NCI-H774 (cell line): ENCODE results near the gene MAP2K3.
"Not testable (repeated sequence)": the region's sequence is repeated elsewhere in the genome, so short reads cannot be mapped to it uniquely, and the experiment has no call there.

Source experiments
- DNase-seq: peaks from one replicate; lab custom pipeline; 2025; lab: John Stamatoyannopoulos, UW

Gene MAP2K3

DNA sequence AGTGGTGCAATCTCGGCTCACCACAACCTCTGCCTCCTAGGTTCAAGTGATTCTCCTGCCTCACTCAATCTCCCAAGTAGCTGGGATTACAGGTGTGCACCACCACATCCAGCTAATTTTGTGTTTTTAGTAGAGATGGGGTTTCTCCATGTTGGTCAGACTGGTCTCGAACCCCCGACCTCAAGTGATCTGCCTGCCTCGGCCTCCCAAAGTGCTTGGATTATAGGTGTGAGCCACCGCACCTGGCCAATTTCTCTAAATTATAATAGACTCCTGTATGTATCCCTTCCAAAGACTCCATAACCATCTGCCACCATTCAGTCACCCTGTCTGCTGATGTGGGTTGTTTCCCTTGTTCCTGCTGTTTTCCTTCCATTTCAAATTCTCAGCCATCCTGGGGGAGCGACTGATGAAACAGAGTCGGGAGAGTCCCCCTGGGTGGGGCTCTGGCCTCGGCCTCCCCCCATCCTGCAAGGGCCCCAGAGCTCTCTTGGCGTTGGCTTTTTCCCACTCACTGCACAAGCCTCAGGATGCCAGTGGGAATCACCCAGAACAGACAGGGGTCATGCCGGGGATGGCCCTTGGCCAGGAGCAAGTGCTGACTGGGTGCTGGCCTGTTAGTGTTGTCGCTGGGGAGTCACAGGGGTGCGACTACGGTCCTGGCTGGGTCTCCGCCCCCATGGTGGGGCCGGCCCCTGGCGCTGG, 25.7 kb downstream of the MAP2K3 start:
- DNase-seq, result not testable (repeated sequence)

DNA sequence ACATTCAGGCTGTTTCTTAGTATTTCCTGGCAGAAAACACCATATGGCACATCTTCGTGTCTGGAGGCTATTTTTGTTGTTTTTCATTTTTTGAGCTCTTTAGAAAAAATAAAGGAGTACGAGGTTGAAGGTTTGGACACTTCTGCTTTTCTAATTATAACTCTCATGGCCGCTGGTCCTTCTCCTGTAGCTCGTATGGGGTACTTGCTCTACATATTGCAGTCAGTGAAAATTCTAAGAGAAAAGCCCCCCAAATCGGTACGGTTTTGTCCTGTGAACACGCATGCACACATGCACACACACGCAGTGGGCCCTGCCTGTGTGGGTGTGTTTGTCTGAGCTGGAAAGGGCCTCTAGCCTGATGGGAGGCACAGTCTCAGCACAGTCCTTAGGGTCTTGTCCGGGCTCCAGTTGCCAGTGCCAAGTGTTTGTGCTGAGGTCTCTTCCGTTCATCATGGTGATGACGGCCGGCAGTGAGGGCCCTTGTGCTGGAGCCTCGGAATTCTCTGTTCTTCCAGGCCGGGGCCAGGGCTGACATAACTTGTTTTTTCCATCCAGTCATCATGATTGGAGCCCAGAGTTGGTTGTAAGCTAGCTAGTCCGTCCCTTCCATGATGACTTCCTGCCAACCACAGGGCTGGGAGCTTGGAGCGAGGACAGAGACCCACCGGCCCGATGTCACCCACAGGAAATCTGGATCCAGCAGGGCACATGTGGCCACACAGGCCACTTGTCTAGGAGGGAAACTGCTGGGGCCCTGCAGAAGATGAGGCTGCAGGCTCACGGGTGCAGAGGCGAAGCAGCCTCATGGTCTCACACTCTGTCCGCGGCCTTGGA, 26.5 kb downstream of the MAP2K3 start:
- not testable (repeated sequence) for DNase-seq

DNA sequence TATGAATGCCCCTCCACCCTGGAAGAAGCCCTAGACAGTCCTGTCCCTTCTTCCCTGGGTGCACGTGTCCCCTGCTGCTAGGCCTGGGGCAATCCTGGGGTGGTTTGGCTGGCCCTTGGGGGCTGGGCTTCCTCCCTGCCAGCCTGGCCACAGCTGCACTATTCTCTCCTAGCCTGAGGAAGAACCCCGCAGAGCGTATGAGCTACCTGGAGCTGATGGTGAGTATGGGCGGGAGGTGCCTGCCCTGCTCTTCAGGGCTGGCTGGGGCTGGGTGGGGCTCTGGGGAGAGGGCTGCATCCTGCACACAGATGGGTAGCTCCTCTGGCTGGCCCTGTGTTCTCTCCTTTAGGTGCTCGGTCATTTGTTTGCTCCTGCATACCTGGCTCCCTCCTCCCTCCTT, 28.8 kb downstream of the MAP2K3 start:
- DNase-seq, result no peak

DNA sequence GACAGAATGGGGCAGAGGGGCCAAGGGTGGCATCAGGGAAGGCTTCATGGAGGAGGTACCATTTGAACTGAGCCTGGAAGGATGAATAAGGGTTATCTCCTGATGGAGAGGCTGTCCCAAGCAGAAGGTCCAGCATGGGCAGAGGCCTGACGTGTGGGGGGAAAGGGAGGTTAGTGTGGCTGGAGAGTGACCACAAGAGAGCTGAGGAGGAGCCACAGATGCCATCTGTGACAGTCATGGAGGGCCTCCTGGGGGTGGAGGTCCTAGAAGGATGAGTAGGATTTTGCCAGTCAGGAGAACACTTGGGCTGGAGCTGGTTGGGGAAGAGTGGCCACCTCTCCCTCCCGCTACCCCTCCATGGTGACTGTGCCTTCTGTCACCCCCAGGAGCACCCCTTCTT, 29.2 kb downstream of the MAP2K3 start:
- not testable (repeated sequence) for DNase-seq

DNA sequence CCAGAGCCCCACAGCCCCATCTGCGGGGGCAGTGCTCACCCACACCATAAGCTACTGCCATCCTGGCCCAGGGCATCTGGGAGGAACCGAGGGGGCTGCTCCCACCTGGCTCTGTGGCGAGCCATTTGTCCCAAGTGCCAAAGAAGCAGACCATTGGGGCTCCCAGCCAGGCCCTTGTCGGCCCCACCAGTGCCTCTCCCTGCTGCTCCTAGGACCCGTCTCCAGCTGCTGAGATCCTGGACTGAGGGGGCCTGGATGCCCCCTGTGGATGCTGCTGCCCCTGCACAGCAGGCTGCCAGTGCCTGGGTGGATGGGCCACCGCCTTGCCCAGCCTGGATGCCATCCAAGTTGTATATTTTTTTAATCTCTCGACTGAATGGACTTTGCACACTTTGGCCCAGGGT, 29.8 kb downstream of the MAP2K3 start:
- DNase-seq, result not testable (repeated sequence)

GRCh38 chr17:21314701-21315111, 30.2 kb downstream of the MAP2K3 start:
- not testable (repeated sequence) for DNase-seq

DNA sequence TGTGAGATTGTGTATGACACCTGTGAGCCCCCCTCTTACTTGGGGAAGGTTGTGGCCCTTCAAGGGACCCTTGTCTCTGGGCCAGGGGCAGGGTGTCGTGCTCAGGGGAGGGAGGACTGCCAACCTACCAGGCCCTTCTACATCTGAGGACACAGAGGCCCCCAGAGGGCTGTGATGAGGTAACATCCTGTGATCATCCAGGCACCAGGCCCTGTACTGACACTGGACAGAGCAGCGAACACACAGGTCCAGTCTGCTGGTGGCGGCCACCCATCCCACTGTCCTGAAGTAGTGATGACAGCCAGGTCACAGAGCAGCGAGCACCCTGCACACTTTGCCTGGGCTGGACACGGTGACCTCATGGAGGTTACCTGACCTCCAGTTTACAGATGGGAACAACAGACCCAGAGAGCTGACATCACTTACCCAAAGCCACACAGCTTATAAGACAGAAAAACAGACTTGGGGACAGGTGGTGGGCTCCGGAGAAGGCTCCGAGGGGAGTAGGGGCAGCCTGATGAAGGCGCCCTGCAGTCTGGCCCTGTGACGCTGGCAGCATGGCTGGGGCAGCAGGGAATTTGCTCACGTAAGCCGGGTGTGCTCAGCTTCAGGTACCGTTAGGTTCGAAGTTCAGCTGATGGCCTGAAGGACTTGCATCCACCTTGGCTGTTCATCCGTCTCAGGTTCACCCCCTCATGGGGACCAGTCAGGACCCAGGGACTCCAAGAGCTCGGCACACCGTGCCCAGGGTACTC, 30.9 kb downstream of the MAP2K3 start:
- DNase-seq, result not testable (repeated sequence)

- not testable (repeated sequence) for DNase-seq
These were observed 31.8 kb downstream of the MAP2K3 start for GRCh38 chr17:21316212-21316886.

DNA sequence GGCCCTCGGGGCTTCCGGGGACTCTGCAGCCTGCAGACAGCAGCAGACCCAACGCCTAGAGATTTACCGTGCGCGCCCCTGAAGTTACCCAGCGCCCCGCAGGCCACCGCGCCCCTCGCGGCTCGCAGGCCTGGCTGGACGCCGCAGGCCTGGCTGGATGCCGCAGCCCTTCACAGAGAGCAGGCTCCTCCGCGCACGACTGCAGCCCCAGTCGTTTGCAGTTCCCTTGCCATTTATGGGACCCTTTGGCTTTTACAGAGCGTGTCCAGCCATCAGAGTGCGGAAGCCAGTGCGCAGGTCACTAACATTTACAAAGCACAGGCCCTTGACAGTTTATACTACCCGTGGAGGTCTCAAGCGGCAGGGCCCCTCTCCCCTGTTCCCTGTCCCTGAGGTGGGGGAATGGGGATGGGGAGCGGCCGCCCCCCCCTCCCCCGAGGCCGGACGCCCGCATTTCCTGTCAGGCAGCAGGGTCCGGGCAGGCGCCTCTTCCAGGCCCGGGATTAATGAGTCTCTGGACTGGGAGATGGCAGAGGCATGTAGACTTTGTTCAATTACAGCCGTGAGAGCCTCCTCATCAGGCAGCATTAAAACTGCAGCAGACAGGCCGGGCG, 32.5 kb downstream of the MAP2K3 start:
- DNase-seq, result not testable (repeated sequence)

DNA sequence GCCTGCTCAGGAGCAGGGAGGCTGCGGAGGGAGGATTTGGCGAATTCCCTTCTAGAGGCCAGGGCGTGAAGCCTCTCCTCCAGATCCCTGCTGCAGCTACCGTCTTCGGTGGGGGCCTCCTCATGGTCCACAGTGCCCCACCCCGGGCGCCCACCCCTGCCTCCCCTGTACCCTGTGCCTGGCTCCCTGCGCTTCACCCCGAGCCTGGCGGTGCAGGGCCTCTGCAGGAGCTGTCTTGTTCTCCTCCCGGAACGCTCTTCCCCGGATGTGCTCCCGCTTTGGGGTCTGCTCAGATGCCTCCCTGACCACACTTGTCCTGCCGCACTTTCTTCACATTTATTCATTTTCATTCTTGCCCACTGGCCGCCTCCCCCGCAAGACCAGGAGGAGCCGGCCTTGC, 33.3 kb downstream of the MAP2K3 start:
- not testable (repeated sequence) for DNase-seq

- DNase-seq, result no peak
These were observed 33.9 kb downstream of the MAP2K3 start for GRCh38 chr17:21318439-21318838.

- DNase-seq, result not testable (repeated sequence)
These were observed 34.3 kb downstream of the MAP2K3 start for GRCh38 chr17:21318856-21319255.

GRCh38 chr17:21319256-21319655, 34.7 kb downstream of the MAP2K3 start:
- not testable (repeated sequence) for DNase-seq

DNA sequence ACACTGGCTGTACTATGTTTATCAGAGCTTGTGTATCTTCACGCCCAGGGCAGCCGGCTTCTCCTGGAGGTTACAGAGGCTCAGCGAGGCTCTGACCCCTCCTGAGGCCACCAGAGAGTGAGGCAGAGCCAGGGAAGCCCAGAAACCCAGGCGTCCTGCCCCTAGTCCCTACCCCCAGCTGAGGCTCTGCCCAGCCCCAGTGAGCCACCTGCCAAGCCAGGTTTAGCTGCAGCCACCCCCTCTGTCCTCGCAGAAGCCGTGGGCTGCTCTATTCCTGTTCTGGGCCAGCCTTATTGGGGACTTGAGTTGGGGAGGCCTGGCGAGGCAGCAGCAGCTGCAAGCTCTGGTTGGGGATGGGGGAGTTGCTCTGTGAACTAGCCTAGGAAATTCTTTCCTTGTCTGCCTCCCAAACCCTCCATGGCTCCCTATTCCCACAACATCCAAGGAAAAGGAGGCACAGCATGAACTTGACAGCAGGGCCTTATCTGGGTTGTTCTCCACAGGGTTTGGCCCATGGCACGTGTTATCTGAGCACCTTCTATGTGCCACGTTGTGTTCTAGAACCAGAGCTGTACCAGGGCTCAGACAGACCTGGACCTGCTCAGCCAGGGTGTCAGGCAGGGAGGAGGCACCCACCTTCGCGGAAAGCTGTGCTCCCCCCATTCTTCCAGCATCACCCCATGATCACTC, 35.3 kb downstream of the MAP2K3 start:
- DNase-seq, result not testable (repeated sequence)

DNA sequence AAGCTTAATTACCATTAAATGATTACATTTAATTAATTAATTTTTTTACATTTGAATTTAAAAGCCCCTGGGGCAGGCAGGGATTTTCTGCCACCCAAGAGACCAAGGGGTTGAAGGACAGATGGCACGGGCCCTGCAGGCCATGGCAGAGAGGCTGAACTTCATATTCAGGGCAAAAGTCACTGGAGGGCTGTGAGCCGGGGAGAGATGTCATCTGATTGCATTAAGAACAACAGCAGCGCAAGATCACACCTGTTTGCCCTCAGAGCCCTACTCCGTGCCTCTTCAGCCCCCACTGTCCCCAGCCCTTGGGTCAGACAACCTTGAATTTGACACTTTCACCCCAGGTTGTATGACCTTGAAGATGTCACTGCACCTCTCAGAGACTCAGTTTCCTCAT, 35.9 kb downstream of the MAP2K3 start:
- not testable (repeated sequence) for DNase-seq

DNA sequence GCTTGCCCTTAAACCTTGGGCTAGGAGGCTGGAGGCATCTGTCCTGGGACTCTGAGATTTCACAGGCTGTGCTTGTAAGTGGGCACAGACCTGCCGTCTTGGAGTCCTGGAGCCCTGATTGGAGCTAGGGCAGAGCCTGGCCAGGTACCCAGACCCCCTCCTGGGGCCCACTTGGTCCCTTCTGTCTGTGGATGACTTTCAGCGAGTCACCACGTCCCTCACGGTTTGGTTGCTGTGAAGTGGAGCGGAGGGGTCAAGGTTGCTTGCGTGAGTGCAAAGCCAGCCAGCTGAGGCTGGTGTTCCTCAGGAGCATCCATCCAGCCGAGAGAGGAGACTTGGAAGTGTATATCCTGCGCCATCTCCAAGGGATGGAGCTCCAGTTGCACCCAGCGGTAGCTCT, 36.5 kb downstream of the MAP2K3 start:
- not testable (repeated sequence) for DNase-seq

- DNase-seq, result not testable (repeated sequence)
These were observed 37.3 kb downstream of the MAP2K3 start for GRCh38 chr17:21321744-21322191.

DNA sequence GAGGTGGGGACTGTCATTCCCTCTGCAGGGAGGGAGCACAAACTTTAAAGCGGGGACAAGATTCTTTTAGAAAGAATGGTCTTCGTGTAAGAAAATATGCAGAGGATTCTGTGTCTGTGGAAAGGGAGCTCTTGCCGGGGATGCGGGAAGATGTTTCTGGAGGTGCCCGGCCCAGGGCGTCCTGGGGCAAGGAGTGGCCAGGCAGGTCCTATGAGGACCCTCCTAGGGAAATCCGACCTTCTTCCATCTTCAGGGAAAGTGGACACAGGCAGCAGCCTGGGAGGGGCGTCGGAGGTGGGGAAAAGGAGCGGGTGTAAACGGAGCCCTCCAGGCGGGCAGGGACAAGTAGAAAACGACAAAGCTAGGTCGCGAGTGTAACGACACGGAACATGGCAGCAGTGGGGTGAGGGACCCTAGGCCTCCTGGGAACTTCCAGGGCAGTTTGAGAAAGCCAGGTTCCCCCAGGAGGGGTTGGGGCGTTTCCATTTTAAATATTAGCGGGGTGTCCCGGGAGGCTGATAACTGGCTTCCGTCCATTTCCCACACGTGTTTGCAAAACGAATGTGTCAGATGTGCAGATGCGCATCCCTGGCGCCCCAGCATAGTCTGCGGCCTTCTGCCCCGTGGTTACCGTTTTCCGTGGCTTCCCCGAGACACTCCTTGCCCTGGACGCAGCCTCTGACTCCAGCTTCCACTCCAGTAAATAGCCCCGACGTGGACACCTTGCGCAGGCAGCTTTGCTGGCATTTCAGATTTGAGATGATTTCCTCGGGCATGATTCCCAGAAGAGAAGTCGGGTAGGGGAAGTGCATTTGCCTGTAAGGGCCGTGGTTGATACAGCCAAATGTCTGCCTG, 39.0 kb downstream of the MAP2K3 start:
- DNase-seq, result not testable (repeated sequence)

GRCh38 chr17:21324741-21325140, 40.2 kb downstream of the MAP2K3 start:
- not testable (repeated sequence) for DNase-seq

DNA sequence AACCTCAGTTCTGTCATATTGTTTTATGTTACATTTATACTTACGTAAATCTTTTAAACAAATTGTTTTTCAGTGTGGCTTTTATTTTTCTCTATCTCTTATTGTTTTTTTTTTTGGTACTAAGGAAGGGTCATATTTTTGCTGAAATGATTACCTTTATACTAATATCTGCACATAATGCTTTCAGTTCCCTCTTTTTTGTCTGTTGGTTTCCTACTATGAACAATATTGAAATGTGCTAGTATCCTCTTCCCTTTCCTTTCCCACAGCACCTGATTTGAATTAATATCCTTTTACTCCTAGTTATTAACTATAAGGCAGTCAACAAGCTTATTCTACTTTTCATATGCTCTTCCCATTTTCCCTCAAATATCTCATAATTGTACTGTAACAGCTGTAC, 43.4 kb downstream of the MAP2K3 start:
- not testable (repeated sequence) for DNase-seq
